ENCODE data around the gene SCYGR5. TPM values are rescaled to one million over a fixed set of nuclear protein-coding genes. Genes with fewer than 3 reads are reported as not detected.

The SCYGR5 gene
- total and polyA plus RNA-seq, 2 of the 8 experiments (the other 6 are each of a cell fraction or from before 2014, with no cell fraction given): not detected

GRCh38 chr2:227623226-227623625, 43.4 kb upstream of the SCYGR5 start:
- Histone ChIP-seq H3K4ac (replicated peaks; ENCODE audit: insufficient read length, low read depth, low read length) (no peak overlapping the region), H4K5ac (ENCODE audit: insufficient read length, low read depth, low read length) (no peak overlapping the region), H2AK5ac (ENCODE audit: low read depth, low read length) (no peak overlapping the region), H2BK12ac (ENCODE audit: low read depth, low read length) (no peak overlapping the region), H2BK5ac (ENCODE audit: low read depth, low read length) (no peak overlapping the region), H2BK20ac (ENCODE audit: low read length) (no peak overlapping the region), H3K9ac (replicated peaks in 1 of 4; ENCODE audit: extremely low read depth in 1 of 4, low read depth in 3 of 4, low read length in 3 of 4) (no peak overlapping the region), H3K36me3 (ENCODE audit: control insufficient read depth in 2 of 4, insufficient read depth in 4 of 4, low read length in 3 of 4) (no peaks in the 10 kb centered on the region), H3K23ac (ENCODE audit: insufficient read length) (no peak overlapping the region), H2BK15ac (ENCODE audit: low read length) (no peak overlapping the region), H2AFZ (ENCODE audit: low read length) (no peak overlapping the region), H3K79me2 (ENCODE audit: control insufficient read depth in 1 of 2, insufficient read depth in 2 of 2, low read length in 2 of 2) (no peaks in the 10 kb centered on the region), H3K79me1 (ENCODE audit: low read depth, low read length) (no peaks in the 10 kb centered on the region; the same call in 1 of the 2 replicates), H3K9me3 (ENCODE audit: insufficient read depth in 2 of 2, low read depth in 1 of 2, low read length in 1 of 2) (no peaks in the 10 kb centered on the region), H3K18ac (ENCODE audit: extremely low read depth, low read length) (no peak overlapping the region), H2BK120ac (replicated peaks; ENCODE audit: low read depth, low read length) (no peak overlapping the region), H4K8ac (ENCODE audit: extremely low read depth, insufficient read depth, low read length) (no peak overlapping the region), H3K4me1 (replicated peaks in 1 of 4; ENCODE audit: control insufficient read depth in 3 of 4, insufficient read depth in 4 of 4, low read length in 3 of 4) (peaks cover 0 to 5% (median 0%) of the 10 kb centered on the region in 4 experiments; a peak in 1 of 7 replicates), H4K91ac (replicated peaks; ENCODE audit: insufficient read length, low read length) (no peak overlapping the region), H3K23me2 (ENCODE audit: low read depth, low read length) (no peaks in the 10 kb centered on the region; the same call in 1 of the 2 replicates), H3K4me3 (ENCODE audit: extremely low read depth in 1 of 4, insufficient read depth in 2 of 4, low read depth in 3 of 4, low read length in 4 of 4) (no peak overlapping the region), H3K27me3 (replicated peaks in 1 of 4; ENCODE audit: control insufficient read depth in 3 of 4, extremely low read depth in 1 of 4, insufficient read depth in 3 of 4, low read length in 3 of 4) (no peaks in the 10 kb centered on the region), H3K27ac (ENCODE audit: low read depth, low read length) (no peak overlapping the region), H4K20me1 (replicated peaks in 1 of 2; ENCODE audit: control insufficient read depth in 1 of 2, insufficient read depth in 2 of 2, low read length in 2 of 2) (no peaks in the 10 kb centered on the region), H3K56ac (replicated peaks; ENCODE audit: insufficient read length, low read depth, low read length) (no peak overlapping the region), H3K4me2 (ENCODE audit: insufficient read depth in 1 of 2, low read depth in 2 of 2, low read length in 2 of 2) (no peak overlapping the region), H3K14ac (ENCODE audit: insufficient read length) (no peak overlapping the region)
- POLR2A ChIA-PET (ENCODE audit: partially characterized antibody): no interaction called here
- CTCF ChIA-PET (ENCODE audit: partially characterized antibody): interaction anchor here (1.1 kb wide), 1 partner anchor 11 kb away, joined by 4 read pairs; no protein-coding TSS in a partner anchor
- TF ChIP-seq TAF1 (IDR thresholded peaks at IDR 0.05; ENCODE audit: low read depth, low read length) (no peak), SIX5 (IDR thresholded peaks at IDR 0.05; ENCODE audit: low read depth, low read length) (no peak), RNF2 (IDR thresholded peaks at IDR 0.05; ENCODE audit: borderline replicate concordance, low read depth, low read length, missing control alignments, poor library complexity, severe bottlenecking) (no peak), SRF (IDR thresholded peaks at IDR 0.05; ENCODE audit: low read depth, low read length) (no peak), EGR1 (IDR thresholded peaks at IDR 0.05; ENCODE audit: borderline replicate concordance, low read depth, low read length) (no peak), SP2 (IDR thresholded peaks at IDR 0.05; ENCODE audit: low read length) (no peak)
- TF ChIP-seq, protein P1, sequence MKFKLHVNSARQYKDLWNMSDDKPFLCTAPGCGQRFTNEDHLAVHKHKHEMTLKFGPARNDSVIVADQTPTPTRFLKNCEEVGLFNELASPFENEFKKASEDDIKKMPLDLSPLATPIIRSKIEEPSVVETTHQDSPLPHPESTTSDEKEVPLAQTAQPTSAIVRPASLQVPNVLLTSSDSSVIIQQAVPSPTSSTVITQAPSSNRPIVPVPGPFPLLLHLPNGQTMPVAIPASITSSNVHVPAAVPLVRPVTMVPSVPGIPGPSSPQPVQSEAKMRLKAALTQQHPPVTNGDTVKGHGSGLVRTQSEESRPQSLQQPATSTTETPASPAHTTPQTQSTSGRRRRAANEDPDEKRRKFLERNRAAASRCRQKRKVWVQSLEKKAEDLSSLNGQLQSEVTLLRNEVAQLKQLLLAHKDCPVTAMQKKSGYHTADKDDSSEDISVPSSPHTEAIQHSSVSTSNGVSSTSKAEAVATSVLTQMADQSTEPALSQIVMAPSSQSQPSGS (IDR thresholded peaks at IDR 0.05; ENCODE audit: low read length): no peak
- FAIRE-seq (no peak), DNase-seq (ENCODE audit: low read depth in 1 of 2, low spot score in 2 of 2) (no peak)
